HG03342 (cell line): Measurements from ENCODE around the gene PRXL2B.
"Not testable (repeated sequence)": the region's sequence is repeated elsewhere in the genome, so short reads cannot be mapped to it uniquely, and the experiment has no call there.

Experiments used
- ATAC-seq: cut with Tn5 transposase; IDR thresholded peaks from one replicate; pipeline ENCODE4 v1.9.1; 2021; ENCODE audit warnings: mild to moderate bottlenecking, moderate library complexity; ENCODE audit not compliant: unreplicated experiment

PRXL2B gene

GRCh38 chr1:2586154-2587070 is at the start of gene PRXL2B:
Gene PRXL2B (plus strand): TSS chr1:2586777. CDS start chr1:2586886, 109 bp downstream.
- peak; percentile 69 for ATAC-seq

- ATAC-seq, result no peak
Measured at GRCh38 chr1:2537784-2538115, 48.8 kb upstream of the PRXL2B start.

- ATAC-seq, result no peak
Measured at GRCh38 chr1:2538376-2538775, 48.2 kb upstream of the PRXL2B start.

- ATAC-seq, result no peak
Measured at GRCh38 chr1:2538872-2539271, 47.7 kb upstream of the PRXL2B start.

- no peak for ATAC-seq
Measured at GRCh38 chr1:2539312-2539907, 47.2 kb upstream of the PRXL2B start.

GRCh38 chr1:2540816-2541492 is 45.6 kb upstream of the PRXL2B start:
- no peak for ATAC-seq

- ATAC-seq, result no peak
Measured at GRCh38 chr1:2541619-2542245, 44.8 kb upstream of the PRXL2B start.

- no peak for ATAC-seq
Measured at GRCh38 chr1:2542246-2542915, 44.2 kb upstream of the PRXL2B start.

GRCh38 chr1:2543543-2544092 is 43.0 kb upstream of the PRXL2B start:
- ATAC-seq, result no peak

- no peak for ATAC-seq
Measured at GRCh38 chr1:2544093-2544874, 42.3 kb upstream of the PRXL2B start.

- no peak for ATAC-seq
Measured at GRCh38 chr1:2544875-2545640, 41.5 kb upstream of the PRXL2B start.

GRCh38 chr1:2545754-2546514 is 40.6 kb upstream of the PRXL2B start:
- peak; percentile 28 for ATAC-seq

GRCh38 chr1:2546515-2547209 is 39.9 kb upstream of the PRXL2B start:
- ATAC-seq, result peak; percentile 38

GRCh38 chr1:2547210-2548067 is 39.1 kb upstream of the PRXL2B start:
- no peak for ATAC-seq

GRCh38 chr1:2548068-2548589 is 38.4 kb upstream of the PRXL2B start:
- ATAC-seq, result no peak

- ATAC-seq, result not testable (repeated sequence)
Measured at GRCh38 chr1:2549367-2550029, 37.1 kb upstream of the PRXL2B start.
